Loucy (cell line): ENCODE results near the gene MACO1.

Source experiments
- H2AFZ ChIP-seq: fragments of 200-600 bp; sonication (generic); 2 replicates; pipeline ENCODE4 v1.6.0; 2016; ENCODE audit warnings: antibody characterized with exemption, mild to moderate bottlenecking, low read length, moderate library complexity
- H3F3A ChIP-seq: fragments of 200-600 bp; 2 replicates; pipeline ENCODE4 v1.6.0; 2016; ENCODE audit warnings: antibody characterized with exemption, low read depth, mild to moderate bottlenecking
- H3K27me3 ChIP-seq: fragments of 200-600 bp; sonication (generic); 2 replicates; pipeline ENCODE4 v1.6.1; 2014; ENCODE audit warnings: low read length, mild to moderate bottlenecking; ENCODE audit not compliant: insufficient read depth, poor library complexity, severe bottlenecking
- H3K36me3 ChIP-seq: fragments of 200-600 bp; sonication (generic); 2 replicates; pipeline ENCODE4 v1.6.1; 2016; ENCODE audit warnings: low read length; ENCODE audit not compliant: insufficient read depth
- H3K4me1 ChIP-seq: fragments of 200-600 bp; sonication (generic); 2 replicates; pipeline ENCODE4 v1.5.1; 2014; ENCODE audit warnings: low read length, mild to moderate bottlenecking; ENCODE audit not compliant: insufficient read depth, poor library complexity, severe bottlenecking
- H3K4me2 ChIP-seq: fragments of 200-600 bp; sonication (generic); 2 replicates; pipeline ENCODE4 v1.6.0; 2014; ENCODE audit warnings: antibody characterized with exemption, low read length, low read depth, mild to moderate bottlenecking; ENCODE audit not compliant: poor library complexity, severe bottlenecking
- H3K4me3 ChIP-seq: fragments of 200-600 bp; sonication (generic); 2 replicates; pipeline ENCODE4 v1.5.1; 2014; ENCODE audit warnings: low read length, mild to moderate bottlenecking, mixed read lengths; ENCODE audit not compliant: poor library complexity, severe bottlenecking
- H3K79me2 ChIP-seq: fragments of 200-600 bp; sonication (generic); 2 replicates; pipeline ENCODE4 v1.6.1; 2014; ENCODE audit warnings: low read length; ENCODE audit not compliant: insufficient read depth
- H3K9ac ChIP-seq: fragments of 200-600 bp; sonication (generic); 2 replicates; pipeline ENCODE4 v1.6.0; 2014; ENCODE audit warnings: mild to moderate bottlenecking, low read depth, low read length, moderate library complexity; ENCODE audit not compliant: poor library complexity, severe bottlenecking
- H3K9me2 ChIP-seq: fragments of 200-600 bp; sonication (generic); replicated peaks from 2 replicates; pipeline ENCODE4 v1.6.1; 2016; ENCODE audit warnings: low read depth, low read length, mixed read lengths
- H3K9me3 ChIP-seq: fragments of 200-600 bp; sonication (generic); 2 replicates; pipeline ENCODE4 v1.6.1; 2014; ENCODE audit warnings: mild to moderate bottlenecking, antibody characterized with exemption, low read length, low read depth; ENCODE audit not compliant: insufficient read depth
- H4K20me1 ChIP-seq: fragments of 200-600 bp; sonication (generic); 2 replicates; pipeline ENCODE4 v1.6.0; 2014; ENCODE audit warnings: antibody characterized with exemption, low read length, mild to moderate bottlenecking; ENCODE audit not compliant: insufficient read depth, poor library complexity, severe bottlenecking
- EZH2phosphoT487 ChIP-seq: fragments of 200-600 bp; IDR thresholded peaks from 2 replicates; pipeline ENCODE4 v1.6.1; 2018; ENCODE audit warnings: antibody characterized with exemption, mild to moderate bottlenecking, moderate library complexity, borderline replicate concordance
- TF ChIP-seq, protein P1 (sequence below): fragments of 200-600 bp; sonication (generic); conservative IDR thresholded peaks from 2 replicates; pipeline ENCODE4 v1.5.1; 2014; ENCODE audit warnings: mild to moderate bottlenecking, antibody characterized with exemption, low read length

Gene MACO1

DNA sequence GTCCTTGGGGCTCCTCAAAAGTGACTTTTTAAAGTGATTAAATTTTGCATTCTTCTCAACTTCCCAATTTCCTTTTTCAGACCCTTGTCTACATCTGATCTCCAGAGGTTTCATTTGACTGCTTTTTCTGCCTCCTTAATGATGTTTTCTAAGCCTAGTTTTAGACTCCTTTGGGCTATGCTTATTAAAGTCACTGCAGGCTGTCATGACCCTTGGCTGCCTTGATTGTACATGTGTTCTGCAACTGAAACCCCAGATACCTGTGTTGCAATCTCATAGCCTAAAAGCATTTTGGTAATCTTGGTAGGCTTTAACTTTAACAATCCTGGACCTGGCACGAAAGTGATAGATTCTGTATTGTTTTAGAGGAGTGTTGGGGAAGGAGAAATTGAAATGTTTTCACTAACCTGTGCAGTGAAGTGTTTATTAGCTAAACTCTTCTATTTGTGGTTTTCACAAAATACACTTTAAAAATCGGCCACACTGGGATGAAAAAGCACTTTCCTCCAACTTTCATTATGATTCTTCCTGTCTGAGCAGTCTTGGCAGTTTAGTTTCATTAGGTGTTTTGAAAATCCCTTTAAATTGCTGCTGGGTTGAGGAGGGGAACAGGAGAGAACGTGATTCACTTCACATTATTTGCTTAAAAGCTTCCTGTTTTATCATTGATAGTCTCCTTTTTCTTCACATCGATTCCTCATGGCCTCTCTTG lies 4.9 kb downstream of the MACO1 start:
- no peaks in the 10 kb centered on the region for H3K9me2 ChIP-seq
- no peaks in the 10 kb centered on the region for H3K36me3 ChIP-seq
- no peak for TF ChIP-seq EZH2phosphoT487
- TF ChIP-seq, protein P1, sequence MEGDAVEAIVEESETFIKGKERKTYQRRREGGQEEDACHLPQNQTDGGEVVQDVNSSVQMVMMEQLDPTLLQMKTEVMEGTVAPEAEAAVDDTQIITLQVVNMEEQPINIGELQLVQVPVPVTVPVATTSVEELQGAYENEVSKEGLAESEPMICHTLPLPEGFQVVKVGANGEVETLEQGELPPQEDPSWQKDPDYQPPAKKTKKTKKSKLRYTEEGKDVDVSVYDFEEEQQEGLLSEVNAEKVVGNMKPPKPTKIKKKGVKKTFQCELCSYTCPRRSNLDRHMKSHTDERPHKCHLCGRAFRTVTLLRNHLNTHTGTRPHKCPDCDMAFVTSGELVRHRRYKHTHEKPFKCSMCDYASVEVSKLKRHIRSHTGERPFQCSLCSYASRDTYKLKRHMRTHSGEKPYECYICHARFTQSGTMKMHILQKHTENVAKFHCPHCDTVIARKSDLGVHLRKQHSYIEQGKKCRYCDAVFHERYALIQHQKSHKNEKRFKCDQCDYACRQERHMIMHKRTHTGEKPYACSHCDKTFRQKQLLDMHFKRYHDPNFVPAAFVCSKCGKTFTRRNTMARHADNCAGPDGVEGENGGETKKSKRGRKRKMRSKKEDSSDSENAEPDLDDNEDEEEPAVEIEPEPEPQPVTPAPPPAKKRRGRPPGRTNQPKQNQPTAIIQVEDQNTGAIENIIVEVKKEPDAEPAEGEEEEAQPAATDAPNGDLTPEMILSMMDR, result no peak
- peaks cover 3% of the 10 kb centered on the region for H3F3A ChIP-seq
- H3K27me3 ChIP-seq, result no peaks in the 10 kb centered on the region
- H3K4me3 ChIP-seq, result peak overlapping the region; percentile 77
- H3K9ac ChIP-seq, result peak overlapping the region; percentile 69
- peak overlapping the region; percentile 84 for H3K4me2 ChIP-seq
- no peaks in the 10 kb centered on the region for H3K9me3 ChIP-seq
- peaks cover 51% of the 10 kb centered on the region for H3K4me1 ChIP-seq
- peaks cover 93% of the 10 kb centered on the region for H3K79me2 ChIP-seq
- H4K20me1 ChIP-seq, result peaks cover 75% of the 10 kb centered on the region
- no peak overlapping the region for H2AFZ ChIP-seq

DNA sequence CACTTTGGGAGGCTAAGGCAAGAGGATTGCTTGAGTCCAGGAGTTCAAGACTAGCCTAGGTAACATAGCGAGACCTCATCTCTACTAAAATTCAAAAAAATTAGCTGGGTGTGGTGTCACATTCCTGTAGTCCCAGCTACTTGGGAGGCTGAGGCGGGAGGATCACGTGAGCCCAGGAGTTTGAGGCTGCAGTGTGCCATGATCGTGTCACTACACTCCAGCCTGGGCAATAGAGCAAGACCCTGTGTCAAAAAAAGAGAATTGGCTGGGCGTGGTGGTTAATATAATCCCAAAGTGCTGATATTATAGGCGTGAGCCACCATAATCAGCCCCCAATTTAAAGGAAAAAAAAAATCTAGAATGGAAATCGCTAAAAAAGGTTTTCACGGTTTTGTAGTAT lies 7.0 kb downstream of the MACO1 start:
- H3K79me2 ChIP-seq, result peaks cover 94% of the 10 kb centered on the region
- H3K4me1 ChIP-seq, result peaks cover 43% of the 10 kb centered on the region
- TF ChIP-seq EZH2phosphoT487, result no peak
- TF ChIP-seq, protein P1, result no peak
- H3F3A ChIP-seq, result peaks cover 3% of the 10 kb centered on the region
- no peaks in the 10 kb centered on the region for H3K9me2 ChIP-seq
- H2AFZ ChIP-seq, result no peak overlapping the region
- H3K4me3 ChIP-seq, result no peak overlapping the region
- H3K27me3 ChIP-seq, result no peaks in the 10 kb centered on the region
- no peak overlapping the region for H3K9ac ChIP-seq
- no peak overlapping the region for H3K4me2 ChIP-seq
- peaks cover 66% of the 10 kb centered on the region for H4K20me1 ChIP-seq
- no peaks in the 10 kb centered on the region for H3K36me3 ChIP-seq
- H3K9me3 ChIP-seq, result no peaks in the 10 kb centered on the region

DNA sequence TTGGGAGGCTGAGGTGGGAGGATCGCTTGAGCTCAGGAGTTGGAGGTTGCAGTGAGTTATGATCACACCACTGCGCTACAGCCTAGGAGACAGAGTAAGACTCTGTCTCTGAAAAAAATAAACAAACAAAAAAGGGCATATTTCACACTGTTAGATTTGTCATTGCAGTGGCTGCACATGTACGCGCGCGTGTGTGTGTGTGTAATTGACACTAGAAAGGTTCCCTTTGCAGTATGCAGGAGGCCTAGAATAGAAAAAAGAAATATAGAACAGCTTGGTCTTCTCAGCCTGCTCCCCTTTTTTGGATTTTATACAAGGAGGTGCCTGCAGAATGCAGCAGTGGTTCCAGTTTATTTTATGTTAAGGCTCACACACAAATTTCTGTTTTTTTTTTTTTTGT lies 8.6 kb downstream of the MACO1 start:
- Histone ChIP-seq H3K4me1 (peaks cover 27% of the 10 kb centered on the region), H3K79me2 (peaks cover 90% of the 10 kb centered on the region), H3K9me3 (no peaks in the 10 kb centered on the region), H3K27me3 (no peaks in the 10 kb centered on the region), H4K20me1 (peaks cover 57% of the 10 kb centered on the region), H3K4me2 (no peak overlapping the region), H3K9me2 (no peaks in the 10 kb centered on the region), H3K9ac (no peak overlapping the region), H3K4me3 (no peak overlapping the region), H2AFZ (no peak overlapping the region), H3K36me3 (no peaks in the 10 kb centered on the region), H3F3A (peaks cover 2% of the 10 kb centered on the region)
- TF ChIP-seq, protein P1, result no peak
- TF ChIP-seq EZH2phosphoT487, result no peak
